ENCODE results near the gene TMCO4.

Gene TMCO4

DNA sequence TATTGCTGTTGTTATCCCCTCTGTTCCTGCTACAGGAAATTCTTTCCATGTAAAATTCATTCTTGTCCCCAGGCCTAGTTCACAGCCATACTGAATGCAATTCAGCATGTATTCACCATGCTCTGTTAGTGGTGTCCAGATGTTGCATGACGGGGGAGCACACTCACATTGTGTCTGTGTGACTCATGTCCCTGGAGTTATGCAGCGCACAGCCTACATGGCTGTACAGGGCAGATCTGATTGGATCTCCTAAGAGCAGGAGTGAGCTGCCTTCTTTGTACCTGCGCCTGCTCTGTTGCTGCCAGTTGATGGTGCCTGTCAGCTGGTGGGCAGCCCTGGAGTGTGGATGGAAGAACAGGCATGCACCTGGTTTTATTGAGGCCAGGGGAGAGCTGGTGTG is 117.5 kb downstream of the TMCO4 start:
- Histone ChIP-seq H3K79me2 (ENCODE audit: insufficient read depth, low read length) (no peaks in the 10 kb centered on the region), H3F3A (ENCODE audit: insufficient read depth, low read length) (no peaks in the 10 kb centered on the region), H3K4me3 (ENCODE audit: low read depth, low read length, poor library complexity, severe bottlenecking) (no peak overlapping the region), H3K36me3 (ENCODE audit: insufficient read depth, low read length) (no peaks in the 10 kb centered on the region), H3K27ac (ENCODE audit: low read depth, low read length, poor library complexity, severe bottlenecking) (no peak overlapping the region), H3K4me1 (ENCODE audit: insufficient read depth, low read length, severe bottlenecking) (no peaks in the 10 kb centered on the region), H3K9me3 (ENCODE audit: low read length) (no peaks in the 10 kb centered on the region), H3K4me2 (ENCODE audit: low read length) (no peak overlapping the region), H3K9ac (ENCODE audit: low read length) (no peak overlapping the region), H3K27me3 (ENCODE audit: insufficient read depth, low read length) (no peaks in the 10 kb centered on the region), H2AFZ (ENCODE audit: low read length) (no peak overlapping the region), H3K9me2 (ENCODE audit: low read depth, low read length) (no peaks in the 10 kb centered on the region), H4K20me1 (ENCODE audit: insufficient read depth, low read length) (no peaks in the 10 kb centered on the region)
- TF ChIP-seq CTCF (IDR thresholded peaks at IDR 0.05; ENCODE audit: low read length) (no peak), EZH2 (IDR thresholded peaks at IDR 0.05; ENCODE audit: borderline replicate concordance, low read length) (no peak)

GRCh38 chr1:19680644-19681043 is 119.1 kb downstream of the TMCO4 start:
- H3K36me3 ChIP-seq (ENCODE audit: insufficient read depth, low read length) = no peaks in the 10 kb centered on the region
- H3F3A ChIP-seq (ENCODE audit: insufficient read depth, low read length) = no peaks in the 10 kb centered on the region
- no peaks in the 10 kb centered on the region for H3K9me3 ChIP-seq (ENCODE audit: low read length)
- no peaks in the 10 kb centered on the region for H3K4me1 ChIP-seq (ENCODE audit: insufficient read depth, low read length, severe bottlenecking)
- H3K9ac ChIP-seq (ENCODE audit: low read length) = no peak overlapping the region
- H2AFZ ChIP-seq (ENCODE audit: low read length) = no peak overlapping the region
- H3K27ac ChIP-seq (ENCODE audit: low read depth, low read length, poor library complexity, severe bottlenecking) = no peak overlapping the region
- no peaks in the 10 kb centered on the region for H3K27me3 ChIP-seq (ENCODE audit: insufficient read depth, low read length)
- TF ChIP-seq CTCF (IDR thresholded peaks at IDR 0.05; ENCODE audit: low read length) (no peak), EZH2 (IDR thresholded peaks at IDR 0.05; ENCODE audit: borderline replicate concordance, low read length) (no peak)
- no peak overlapping the region for H3K4me2 ChIP-seq (ENCODE audit: low read length)
- H4K20me1 ChIP-seq (ENCODE audit: insufficient read depth, low read length) = no peaks in the 10 kb centered on the region
- H3K9me2 ChIP-seq (ENCODE audit: low read depth, low read length) = no peaks in the 10 kb centered on the region
- H3K79me2 ChIP-seq (ENCODE audit: insufficient read depth, low read length) = no peaks in the 10 kb centered on the region
- H3K4me3 ChIP-seq (ENCODE audit: low read depth, low read length, poor library complexity, severe bottlenecking) = no peak overlapping the region

GRCh38 chr1:19679691-19680090 is 120.0 kb downstream of the TMCO4 start:
- H3K79me2 ChIP-seq (ENCODE audit: insufficient read depth, low read length) = no peaks in the 10 kb centered on the region
- no peaks in the 10 kb centered on the region for H4K20me1 ChIP-seq (ENCODE audit: insufficient read depth, low read length)
- H3K4me1 ChIP-seq (ENCODE audit: insufficient read depth, low read length, severe bottlenecking) = no peaks in the 10 kb centered on the region
- H3K9me3 ChIP-seq (ENCODE audit: low read length) = no peaks in the 10 kb centered on the region
- H3K4me2 ChIP-seq (ENCODE audit: low read length) = no peak overlapping the region
- no peak overlapping the region for H3K27ac ChIP-seq (ENCODE audit: low read depth, low read length, poor library complexity, severe bottlenecking)
- TF ChIP-seq EZH2 (IDR thresholded peaks at IDR 0.05; ENCODE audit: borderline replicate concordance, low read length) (no peak), CTCF (IDR thresholded peaks at IDR 0.05; ENCODE audit: low read length) (no peak)
- H3K4me3 ChIP-seq (ENCODE audit: low read depth, low read length, poor library complexity, severe bottlenecking) = no peak overlapping the region
- no peaks in the 10 kb centered on the region for H3F3A ChIP-seq (ENCODE audit: insufficient read depth, low read length)
- H2AFZ ChIP-seq (ENCODE audit: low read length) = no peak overlapping the region
- H3K27me3 ChIP-seq (ENCODE audit: insufficient read depth, low read length) = no peaks in the 10 kb centered on the region
- H3K9me2 ChIP-seq (ENCODE audit: low read depth, low read length) = no peaks in the 10 kb centered on the region
- H3K36me3 ChIP-seq (ENCODE audit: insufficient read depth, low read length) = no peaks in the 10 kb centered on the region
- no peak overlapping the region for H3K9ac ChIP-seq (ENCODE audit: low read length)
